Neutrophil (primary cell): ENCODE measurements around the gene SYT2.

Experiments
- H3K27ac ChIP-seq: fragments of 200-600 bp; sonication (generic); 2 replicates; pipeline ENCODE4 v1.5.1; 2016; ENCODE audit warnings: mild to moderate bottlenecking, moderate library complexity
- H3K27me3 ChIP-seq: fragments of 200-600 bp; sonication (generic); 2 replicates; pipeline ENCODE4 v1.6.0; 2016; ENCODE audit warnings: mild to moderate bottlenecking
- H3K36me3 ChIP-seq: fragments of 200-600 bp; sonication (generic); 2 replicates; pipeline ENCODE4 v1.5.1; 2017
- H3K4me1 ChIP-seq, 2 experiments: fragments of 200-600 bp in 1 of 2; sonication (generic) in 1 of 2; 1 replicate in 1 of 2; 2 replicates in 1 of 2; pipeline versions ENCODE4 v1.5.1 to v1.6.1; 2013 to 2016; ENCODE audit warnings: low read depth in 1 of 2, low read length in 1 of 2, mild to moderate bottlenecking in 1 of 2, moderate library complexity in 1 of 2; ENCODE audit not compliant: control insufficient read depth in 1 of 2, insufficient read depth in 1 of 2
- H3K4me3 ChIP-seq, 2 experiments: fragments of 200-600 bp in 1 of 2; sonication (generic) in 1 of 2; 1 replicate in 1 of 2; 2 replicates in 1 of 2; pipeline ENCODE4 v1.5.1; 2013 to 2016; ENCODE audit warnings: low read depth in 1 of 2, low read length in 1 of 2, mild to moderate bottlenecking in 1 of 2, moderate library complexity in 1 of 2
- H3K9me3 ChIP-seq: fragments of 200-600 bp; sonication (generic); 2 replicates; pipeline ENCODE4 v1.5.1; 2016
- CTCF ChIP-seq: fragments of 200-600 bp; sonication (generic); IDR thresholded peaks from 2 replicates; pipeline ENCODE4 v1.5.1; 2016; ENCODE audit warnings: antibody characterized with exemption

Gene SYT2

GRCh38 chr1:202682477-202682876, 27.8 kb downstream of the SYT2 start:
- TF ChIP-seq CTCF = no peak
- H3K4me1 ChIP-seq = no peaks in the 10 kb centered on the region
- H3K27me3 ChIP-seq = peaks cover 90% of the 10 kb centered on the region
- no peak overlapping the region for H3K4me3 ChIP-seq
- no peak overlapping the region for H3K27ac ChIP-seq
- H3K36me3 ChIP-seq = no peaks in the 10 kb centered on the region
- no peaks in the 10 kb centered on the region for H3K9me3 ChIP-seq

- Histone ChIP-seq H3K27me3 (peaks cover 90% of the 10 kb centered on the region), H3K36me3 (no peaks in the 10 kb centered on the region), H3K9me3 (no peaks in the 10 kb centered on the region), H3K4me3 (no peak overlapping the region), H3K4me1 (no peaks in the 10 kb centered on the region), H3K27ac (no peak overlapping the region)
- no peak for TF ChIP-seq CTCF
These were observed 28.4 kb downstream of the SYT2 start for GRCh38 chr1:202681736-202682420.

- Histone ChIP-seq H3K4me3 (no peak overlapping the region), H3K4me1 (no peaks in the 10 kb centered on the region), H3K27me3 (peaks cover 90% of the 10 kb centered on the region), H3K36me3 (no peaks in the 10 kb centered on the region), H3K9me3 (no peaks in the 10 kb centered on the region), H3K27ac (no peak overlapping the region)
- no peak for TF ChIP-seq CTCF
These were observed 29.5 kb downstream of the SYT2 start for GRCh38 chr1:202680586-202681352.

GRCh38 chr1:202679406-202680177, 30.7 kb downstream of the SYT2 start:
- Histone ChIP-seq H3K27me3 (peaks cover 83% of the 10 kb centered on the region), H3K36me3 (no peaks in the 10 kb centered on the region), H3K27ac (no peak overlapping the region), H3K9me3 (no peaks in the 10 kb centered on the region), H3K4me3 (no peak overlapping the region), H3K4me1 (no peaks in the 10 kb centered on the region)
- TF ChIP-seq CTCF = no peak

- H3K27ac ChIP-seq = no peak overlapping the region
- H3K9me3 ChIP-seq = no peaks in the 10 kb centered on the region
- H3K4me1 ChIP-seq = no peaks in the 10 kb centered on the region
- H3K4me3 ChIP-seq = no peak overlapping the region
- TF ChIP-seq CTCF = no peak
- peaks cover 77% of the 10 kb centered on the region for H3K27me3 ChIP-seq
- H3K36me3 ChIP-seq = no peaks in the 10 kb centered on the region
These were observed 32.8 kb downstream of the SYT2 start for GRCh38 chr1:202677433-202677832.
